Uterus (tissue), 2 donors: ENCODE data around the gene RAB11FIP3.

ENCODE experiments used
- CTCF ChIP-seq, 4 experiments: fragments of 200-600 bp in 2 of 4; fragments of 450-650 bp in 2 of 4; sonication (generic) in 2 of 4; IDR thresholded peaks; one replicate each; pipeline ENCODE4 v1.5.1; 2016 to 2019; ENCODE audit warnings: antibody characterized with exemption in 4 of 4, mild to moderate bottlenecking in 2 of 4, moderate library complexity in 1 of 4
- POLR2A ChIP-seq, 2 donors: fragments of 450-650 bp; IDR thresholded peaks; one replicate each; pipeline ENCODE4 v1.6.1; 2016; ENCODE audit warnings: antibody characterized with exemption in 2 of 2, mild to moderate bottlenecking in 1 of 2, moderate library complexity in 1 of 2

- no peak for TF ChIP-seq CTCF (IDR thresholded peaks at IDR 0.05)
- no peak for TF ChIP-seq POLR2A (IDR thresholded peaks at IDR 0.05)
Measured at GRCh38 chr16:386641-387156, 38.8 kb upstream of the RAB11FIP3 start.
